ENCODE results near the gene MIEF1.

DNA sequence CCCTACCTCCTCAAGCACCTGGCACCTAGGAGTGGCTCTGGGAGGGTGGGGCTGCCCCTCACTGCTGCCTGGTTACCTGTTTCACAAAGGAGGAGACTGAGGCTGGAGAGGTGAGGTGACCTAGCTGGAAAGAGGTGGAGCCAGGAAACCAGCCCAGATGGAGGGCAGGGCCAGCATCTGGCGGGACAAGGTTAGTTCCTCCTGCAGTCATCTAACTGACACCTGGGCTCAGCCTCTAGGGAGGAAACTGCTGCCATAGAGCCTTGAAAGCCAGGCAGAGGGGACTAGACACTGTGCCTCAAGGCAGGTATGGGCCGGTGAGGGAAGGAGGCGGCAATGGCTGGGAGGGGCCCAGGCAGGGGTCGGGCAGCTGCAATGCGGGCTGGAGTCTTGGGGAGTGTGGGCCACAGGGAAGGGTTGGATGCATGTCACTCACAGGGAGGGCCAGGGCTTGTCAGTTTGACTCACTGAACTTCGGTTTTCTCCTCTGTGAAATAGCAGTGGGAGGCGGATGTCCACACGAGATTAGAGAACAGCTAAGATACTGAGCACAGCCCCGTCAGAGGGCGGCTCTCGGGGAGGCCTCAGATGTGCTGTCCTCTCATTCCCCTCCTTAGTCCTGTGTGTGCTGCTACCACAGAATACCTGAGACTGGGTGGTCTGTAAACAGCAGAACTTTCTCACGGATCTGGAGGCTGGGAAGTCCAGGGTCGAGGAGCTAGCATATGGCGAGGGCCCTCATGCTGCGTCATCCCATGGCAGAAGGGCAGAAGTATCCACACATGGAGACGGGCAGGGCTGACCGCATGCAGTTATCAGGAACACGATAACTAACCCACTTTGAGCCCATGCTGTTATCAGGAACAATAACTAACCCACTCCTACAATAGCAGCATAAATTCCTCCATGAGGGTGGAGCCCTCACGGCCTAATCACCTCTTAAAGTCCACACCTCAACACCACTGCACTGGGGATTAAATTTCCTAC lies 29.2 kb upstream of the MIEF1 start:
- TF ChIP-seq SRF (IDR thresholded peaks at IDR 0.05; ENCODE audit: low read depth, low read length) (no peak), CTCF (IDR thresholded peaks at IDR 0.05; ENCODE audit: control extremely low read depth in 1 of 3, insufficient read depth in 1 of 3, low read depth in 1 of 3, low read length in 3 of 3) (no peak)
